ENCODE measurements around the gene MOB3B. TPM values are rescaled to one million over a fixed set of nuclear protein-coding genes. Genes with fewer than 3 reads are reported as not detected.

MOB3B gene
- total RNA-seq, 1 donor from 2014 or later, result 17.8 TPM

GRCh38 chr9:27436234-27436633 is 93.4 kb downstream of the MOB3B start:
- DNase-seq (no peak), ATAC-seq (peak; percentile 73)
- intact Hi-C loops (cut with DNase I), result loop anchor here (10.0 kb wide), 1 partner anchor 49 kb away; no protein-coding TSS in a partner anchor
- H3K4me3 ChIP-seq, result no peak overlapping the region
- TF ChIP-seq CTCF (IDR thresholded peaks at IDR 0.05), result no peak
- peaks cover 27% of the 10 kb centered on the region for H3K4me1 ChIP-seq
- no peak overlapping the region for H3K27ac ChIP-seq
- no peaks in the 10 kb centered on the region for H3K36me3 ChIP-seq
- H3K9me3 ChIP-seq, result no peaks in the 10 kb centered on the region
- no peaks in the 10 kb centered on the region for H3K27me3 ChIP-seq

GRCh38 chr9:27433631-27434325 is 95.8 kb downstream of the MOB3B start:
- Histone ChIP-seq H3K9me3 (no peaks in the 10 kb centered on the region), H3K27me3 (no peaks in the 10 kb centered on the region), H3K4me1 (peaks cover 31% of the 10 kb centered on the region), H3K27ac (no peak overlapping the region), H3K4me3 (no peak overlapping the region), H3K36me3 (no peaks in the 10 kb centered on the region)
- intact Hi-C loops (cut with DNase I), result loop anchor here (10.0 kb wide), 1 partner anchor 51 kb away; no protein-coding TSS in a partner anchor
- no peak for TF ChIP-seq CTCF (IDR thresholded peaks at IDR 0.05)
- DNase-seq (no peak), ATAC-seq (no peak)

DNA sequence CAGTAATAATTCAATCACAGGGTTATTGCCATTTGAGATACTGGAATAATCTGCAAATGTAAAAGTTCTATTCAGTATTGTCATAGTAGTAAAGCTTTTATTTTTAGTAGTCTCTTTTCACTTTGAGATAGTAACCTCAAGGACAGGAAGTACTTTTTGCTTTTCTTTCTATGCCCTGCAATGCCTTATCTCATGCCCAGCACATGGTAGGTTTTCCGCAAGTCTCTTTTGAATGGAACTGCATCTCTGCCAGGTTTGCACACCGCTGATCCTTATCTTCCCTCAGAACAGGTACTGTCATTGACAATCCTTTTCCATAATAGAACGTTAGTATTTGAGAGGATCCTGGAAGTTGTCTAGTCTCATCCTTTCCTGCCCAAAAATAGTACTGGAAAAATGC is 97.3 kb downstream of the MOB3B start:
- no peaks in the 10 kb centered on the region for H3K9me3 ChIP-seq
- no peaks in the 10 kb centered on the region for H3K27me3 ChIP-seq
- H3K4me1 ChIP-seq, result peaks cover 20% of the 10 kb centered on the region
- no peak overlapping the region for H3K4me3 ChIP-seq
- TF ChIP-seq CTCF (IDR thresholded peaks at IDR 0.05), result no peak
- H3K36me3 ChIP-seq, result no peaks in the 10 kb centered on the region
- DNase-seq, result no peak
- no peak overlapping the region for H3K27ac ChIP-seq
- no peak for ATAC-seq
- intact Hi-C loops (cut with DNase I), result loop anchor here (10.0 kb wide), 1 partner anchor 52 kb away; no protein-coding TSS in a partner anchor

- DNase-seq (no peak), ATAC-seq (no peak)
- peaks cover 20% of the 10 kb centered on the region for H3K4me1 ChIP-seq
- no peaks in the 10 kb centered on the region for H3K9me3 ChIP-seq
- no peaks in the 10 kb centered on the region for H3K27me3 ChIP-seq
- H3K4me3 ChIP-seq, result no peak overlapping the region
- no peak overlapping the region for H3K27ac ChIP-seq
- no peaks in the 10 kb centered on the region for H3K36me3 ChIP-seq
- no peak for TF ChIP-seq CTCF (IDR thresholded peaks at IDR 0.05)
- intact Hi-C loops (cut with DNase I), result loop anchor here (10.0 kb wide), 1 partner anchor 53 kb away; no protein-coding TSS in a partner anchor
These were observed 98.0 kb downstream of the MOB3B start for GRCh38 chr9:27431543-27432147.

DNA sequence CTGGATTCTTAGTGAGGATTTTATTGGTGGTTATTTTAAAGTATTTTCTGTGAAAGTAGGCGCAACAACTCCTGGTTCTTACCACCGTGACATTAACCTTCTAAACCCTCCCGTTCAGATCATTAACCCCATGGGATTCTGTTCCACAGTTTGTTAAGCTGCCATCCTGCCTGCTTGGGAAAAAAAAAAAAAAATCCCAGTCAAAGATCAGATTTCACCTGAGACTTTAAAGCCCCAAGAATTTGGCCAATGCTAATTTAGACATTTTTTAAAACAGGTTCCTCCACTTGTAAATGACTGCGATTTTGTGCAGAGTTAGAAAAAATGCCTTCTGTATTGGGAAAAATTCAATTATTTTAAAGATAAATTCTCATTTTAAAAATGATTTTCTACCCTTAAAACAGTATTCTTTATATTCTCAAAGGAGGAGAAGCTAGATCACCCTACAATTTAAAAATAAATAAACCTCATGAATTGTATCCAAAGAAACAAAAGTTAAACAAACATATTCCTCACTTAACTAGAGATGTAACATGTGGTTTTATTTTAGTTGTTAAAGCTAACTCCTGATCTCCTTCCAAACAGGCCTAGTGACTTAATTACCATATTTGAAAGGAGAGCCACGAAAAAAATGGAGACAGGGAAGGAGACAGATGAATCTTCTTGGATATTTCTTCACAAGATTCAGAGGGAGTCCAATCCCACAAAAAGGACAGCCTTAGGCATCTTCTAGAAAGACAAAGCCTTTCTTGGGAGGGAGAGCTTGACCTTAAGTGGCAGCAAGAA is 98.7 kb downstream of the MOB3B start:
- no peak for TF ChIP-seq CTCF (IDR thresholded peaks at IDR 0.05)
- ATAC-seq, result no peak
- Histone ChIP-seq H3K27ac (no peak overlapping the region), H3K27me3 (no peaks in the 10 kb centered on the region), H3K4me3 (no peak overlapping the region), H3K36me3 (no peaks in the 10 kb centered on the region), H3K4me1 (peaks cover 20% of the 10 kb centered on the region), H3K9me3 (no peaks in the 10 kb centered on the region)
- intact Hi-C loops (cut with DNase I), result loop anchor here (10.0 kb wide), 1 partner anchor 54 kb away; no protein-coding TSS in a partner anchor
- no peak for DNase-seq

All from upper lobe of right lung (tissue), 1 donor.